ENCODE measurements around the gene DPP6. TPM values are rescaled to one million over a fixed set of nuclear protein-coding genes. Genes with fewer than 3 reads are reported as not detected.

Gene DPP6
- total and polyA plus RNA-seq, 10 donors, result 0.11 to 8.7 (median 3.0) TPM

- no peak for DNase-seq
- intact Hi-C loops (cut with DNase I; ENCODE audit: low total_unique reads), result no loop called here
- no peak overlapping the region for H3K27ac ChIP-seq
- H3K9me3 ChIP-seq, result peaks cover 0 to 13% (median 0%) of the 10 kb centered on the region in 8 donors
- no peak for TF ChIP-seq POLR2AphosphoS5 (IDR thresholded peaks at IDR 0.05)
- TF ChIP-seq CTCF (IDR thresholded peaks at IDR 0.05 in 8 of 11, conservative IDR thresholded peaks at IDR 0.05 in 3 of 11), result no peak
- TF ChIP-seq POLR2A (IDR thresholded peaks at IDR 0.05), result no peak
- no peaks in the 10 kb centered on the region for H3K27me3 ChIP-seq (replicated peaks in 1 of 7)
- H3K4me1 ChIP-seq, result no peaks in the 10 kb centered on the region
- no peak overlapping the region for H3K4me3 ChIP-seq
- H3K36me3 ChIP-seq, result no peaks in the 10 kb centered on the region
- 67 to 75% (median 71%) methylated on average over 5 of the region's 5 CpGs for WGBS, 5 donors
These were observed 629.8 kb downstream of the DPP6 start for GRCh38 chr7:154682003-154682402.

DNA sequence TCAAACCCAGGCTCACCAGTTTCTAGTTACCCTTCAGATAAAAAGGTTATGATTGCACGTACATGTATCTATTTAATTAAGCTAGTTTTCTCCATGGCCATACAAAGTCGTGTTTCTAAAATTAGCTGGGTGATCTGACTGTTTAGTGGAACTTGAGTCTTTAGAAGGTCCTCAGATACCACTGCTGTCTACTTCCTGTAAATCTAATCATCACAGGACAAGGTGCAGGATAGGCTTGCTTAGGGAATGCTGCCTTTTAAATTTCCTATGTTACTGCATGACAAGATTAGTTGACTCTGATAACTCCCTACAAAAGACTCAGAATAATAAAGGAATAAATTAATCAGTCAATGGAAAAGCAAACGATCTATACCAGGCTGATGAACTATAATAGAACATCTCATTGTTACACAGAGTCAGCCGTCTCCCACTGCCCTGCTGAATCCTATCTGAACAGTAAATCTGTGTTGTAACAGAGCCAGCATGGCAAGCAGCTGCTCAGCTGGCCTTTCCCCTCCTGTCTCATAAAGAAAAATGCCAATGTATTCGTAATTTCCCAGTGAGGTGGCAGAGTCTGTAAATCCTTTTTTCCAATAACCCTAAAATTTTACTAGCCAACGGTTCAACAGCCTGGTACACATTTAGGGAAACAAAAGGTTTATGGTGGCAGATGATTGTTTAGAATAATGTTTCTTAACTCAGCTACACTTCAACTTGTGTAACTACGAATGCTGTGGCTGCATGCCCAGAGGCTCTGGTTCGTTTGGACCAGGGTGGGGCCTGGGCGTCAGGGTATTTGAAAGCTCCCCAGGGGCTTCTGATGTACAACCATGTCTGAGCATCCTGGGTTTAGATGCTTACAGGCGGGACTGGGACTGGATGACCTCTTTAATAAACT lies 632.7 kb downstream of the DPP6 start:
- H3K36me3 ChIP-seq, result no peaks in the 10 kb centered on the region
- intact Hi-C loops (cut with DNase I; ENCODE audit: low total_unique reads), result no loop called here
- H3K4me1 ChIP-seq, result no peaks in the 10 kb centered on the region
- no peak for DNase-seq
- peaks cover 0 to 7% (median 0%) of the 10 kb centered on the region in 8 donors for H3K9me3 ChIP-seq
- 64 to 73% (median 66%) methylated on average over 10 of the region's 10 CpGs for WGBS, 5 donors
- TF ChIP-seq POLR2AphosphoS5 (IDR thresholded peaks at IDR 0.05) (no peak), CTCF (IDR thresholded peaks at IDR 0.05 in 8 of 11, conservative IDR thresholded peaks at IDR 0.05 in 3 of 11) (no peak), POLR2A (IDR thresholded peaks at IDR 0.05) (no peak)
- no peak overlapping the region for H3K4me3 ChIP-seq
- no peak overlapping the region for H3K27ac ChIP-seq
- no peaks in the 10 kb centered on the region for H3K27me3 ChIP-seq (replicated peaks in 1 of 7)

GRCh38 chr7:154685564-154685901 lies 633.3 kb downstream of the DPP6 start:
- Histone ChIP-seq H3K27me3 (replicated peaks in 1 of 7) (no peaks in the 10 kb centered on the region), H3K36me3 (no peaks in the 10 kb centered on the region), H3K27ac (no peak overlapping the region), H3K9me3 (peaks cover 0 to 7% (median 0%) of the 10 kb centered on the region in 8 donors), H3K4me1 (no peaks in the 10 kb centered on the region), H3K4me3 (no peak overlapping the region)
- intact Hi-C loops (cut with DNase I; ENCODE audit: low total_unique reads), result no loop called here
- no peak for DNase-seq
- TF ChIP-seq POLR2A (IDR thresholded peaks at IDR 0.05) (no peak), CTCF (IDR thresholded peaks at IDR 0.05 in 8 of 11, conservative IDR thresholded peaks at IDR 0.05 in 3 of 11) (no peak), POLR2AphosphoS5 (IDR thresholded peaks at IDR 0.05) (no peak)
- 38 to 60% (median 42%) methylated on average over 1 of the region's 1 CpG for WGBS, 5 donors

DNA sequence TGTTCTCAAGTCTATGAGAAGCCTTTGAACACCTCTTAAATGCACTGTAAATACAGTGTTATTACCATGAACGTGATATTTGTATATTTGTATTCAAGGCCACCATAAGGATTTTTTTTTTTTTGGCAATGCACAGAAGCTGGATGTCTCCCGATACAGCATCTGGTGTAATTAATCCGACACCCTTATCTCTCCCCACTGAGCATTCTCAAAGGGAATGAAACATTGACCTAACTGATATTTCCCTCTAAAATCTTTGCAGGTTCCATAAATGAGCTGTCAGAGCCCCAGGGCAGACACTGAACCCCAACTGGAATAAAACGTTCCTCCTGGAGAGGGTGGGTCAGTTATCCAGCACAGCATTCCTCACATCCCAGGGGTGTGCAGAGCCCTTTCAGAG lies 634.1 kb downstream of the DPP6 start:
- intact Hi-C loops (cut with DNase I; ENCODE audit: low total_unique reads), result no loop called here
- Histone ChIP-seq H3K4me1 (no peaks in the 10 kb centered on the region), H3K27ac (no peak overlapping the region), H3K4me3 (no peak overlapping the region), H3K36me3 (no peaks in the 10 kb centered on the region), H3K27me3 (replicated peaks in 1 of 7) (no peaks in the 10 kb centered on the region), H3K9me3 (peaks cover 0 to 7% (median 0%) of the 10 kb centered on the region in 8 donors)
- TF ChIP-seq POLR2AphosphoS5 (IDR thresholded peaks at IDR 0.05) (no peak), CTCF (IDR thresholded peaks at IDR 0.05 in 8 of 11, conservative IDR thresholded peaks at IDR 0.05 in 3 of 11) (no peak)
- 70 to 83% (median 74%) methylated on average over 4 of the region's 4 CpGs for WGBS, 5 donors
- no peak for DNase-seq
